ENCODE measurements around the gene STK32C. TPM values are rescaled to one million over a fixed set of nuclear protein-coding genes. Genes with fewer than 3 reads are reported as not detected.

STK32C gene
- total and polyA plus RNA-seq, 2 experiments from 2014 or later: 8.8 to 9.8 TPM

GRCh38 chr10:132241086-132241485 lies 66.7 kb downstream of the STK32C start:
- H3K9me2 ChIP-seq (ENCODE audit: insufficient read depth): no peaks in the 10 kb centered on the region
- H3K27me3 ChIP-seq (replicated peaks; ENCODE audit: insufficient read depth): no peaks in the 10 kb centered on the region
- no peaks in the 10 kb centered on the region for H3K36me3 ChIP-seq (ENCODE audit: low read depth)
- no peak overlapping the region for H3K27ac ChIP-seq
- H3K4me3 ChIP-seq: no peak overlapping the region
- no peaks in the 10 kb centered on the region for H3K4me1 ChIP-seq (ENCODE audit: insufficient read depth)
- H3K9ac ChIP-seq: no peak overlapping the region
- WGBS, 2 experiments (ENCODE audit: low coverage in 1 of 2, low lambda C conversion rate in 2 of 2, missing lambda C conversion rate in 2 of 2): 88 to 90% methylated on average over 13 of the region's 13 CpGs
- no peaks in the 10 kb centered on the region for H3K79me2 ChIP-seq (ENCODE audit: insufficient read depth)
- no peak for DNase-seq
- no peaks in the 10 kb centered on the region for H3K9me3 ChIP-seq (ENCODE audit: low read depth)
- H3K4me2 ChIP-seq (ENCODE audit: unreplicated experiment): no peak overlapping the region
- TF ChIP-seq EZH2phosphoT487 (IDR thresholded peaks at IDR 0.05; ENCODE audit: insufficient read depth, low read depth) (no peak), EZH2 (IDR thresholded peaks at IDR 0.05; ENCODE audit: insufficient read depth, poor library complexity, severe bottlenecking) (no peak)
- no peaks in the 10 kb centered on the region for H4K20me1 ChIP-seq (ENCODE audit: insufficient read depth)
- no peak overlapping the region for H2AFZ ChIP-seq
- H3F3A ChIP-seq (ENCODE audit: insufficient read depth): no peaks in the 10 kb centered on the region
- in situ Hi-C loops (cut with MboI): no loop called here

- DNase-seq: no peak
- no peaks in the 10 kb centered on the region for H3K4me1 ChIP-seq (ENCODE audit: insufficient read depth)
- no peaks in the 10 kb centered on the region for H3K79me2 ChIP-seq (ENCODE audit: insufficient read depth)
- no peaks in the 10 kb centered on the region for H4K20me1 ChIP-seq (ENCODE audit: insufficient read depth)
- no peak overlapping the region for H2AFZ ChIP-seq
- no peak overlapping the region for H3K9ac ChIP-seq
- no peak overlapping the region for H3K27ac ChIP-seq
- no peaks in the 10 kb centered on the region for H3F3A ChIP-seq (ENCODE audit: insufficient read depth)
- no peaks in the 10 kb centered on the region for H3K9me3 ChIP-seq (ENCODE audit: low read depth)
- no peak overlapping the region for H3K4me3 ChIP-seq
- H3K36me3 ChIP-seq (ENCODE audit: low read depth): no peaks in the 10 kb centered on the region
- in situ Hi-C loops (cut with MboI): no loop called here
- TF ChIP-seq EZH2phosphoT487 (IDR thresholded peaks at IDR 0.05; ENCODE audit: insufficient read depth, low read depth) (no peak), EZH2 (IDR thresholded peaks at IDR 0.05; ENCODE audit: insufficient read depth, poor library complexity, severe bottlenecking) (no peak)
- H3K9me2 ChIP-seq (ENCODE audit: insufficient read depth): no peaks in the 10 kb centered on the region
- 88 to 97% methylated on average over 4 to 16 of the region's 16 CpGs for WGBS, 2 experiments (ENCODE audit: low coverage in 1 of 2, low lambda C conversion rate in 2 of 2, missing lambda C conversion rate in 2 of 2)
- H3K27me3 ChIP-seq (replicated peaks; ENCODE audit: insufficient read depth): no peaks in the 10 kb centered on the region
- H3K4me2 ChIP-seq (ENCODE audit: unreplicated experiment): no peak overlapping the region
Measured at GRCh38 chr10:132240581-132240980, 67.2 kb downstream of the STK32C start.

GRCh38 chr10:132240156-132240555 lies 67.6 kb downstream of the STK32C start:
- no peaks in the 10 kb centered on the region for H3K9me2 ChIP-seq (ENCODE audit: insufficient read depth)
- no peaks in the 10 kb centered on the region for H3K27me3 ChIP-seq (replicated peaks; ENCODE audit: insufficient read depth)

GRCh38 chr10:132239126-132240031 lies 68.4 kb downstream of the STK32C start:
- 80 to 83% methylated on average over 26 to 29 of the region's 29 CpGs for WGBS, 2 experiments (ENCODE audit: low coverage in 1 of 2, low lambda C conversion rate in 2 of 2, missing lambda C conversion rate in 2 of 2)
- no peaks in the 10 kb centered on the region for H3K79me2 ChIP-seq (ENCODE audit: insufficient read depth)
- H3K9ac ChIP-seq: no peak overlapping the region
- no peak overlapping the region for H2AFZ ChIP-seq
- H3K36me3 ChIP-seq (ENCODE audit: low read depth): no peaks in the 10 kb centered on the region
- no peaks in the 10 kb centered on the region for H3K4me1 ChIP-seq (ENCODE audit: insufficient read depth)
- no peak for DNase-seq
- no peak overlapping the region for H3K27ac ChIP-seq
- in situ Hi-C loops (cut with MboI): no loop called here
- TF ChIP-seq EZH2 (IDR thresholded peaks at IDR 0.05; ENCODE audit: insufficient read depth, poor library complexity, severe bottlenecking) (no peak), EZH2phosphoT487 (IDR thresholded peaks at IDR 0.05; ENCODE audit: insufficient read depth, low read depth) (no peak)
- H3K4me3 ChIP-seq: no peak overlapping the region
- no peaks in the 10 kb centered on the region for H3K27me3 ChIP-seq (replicated peaks; ENCODE audit: insufficient read depth)
- no peaks in the 10 kb centered on the region for H3K9me2 ChIP-seq (ENCODE audit: insufficient read depth)
- H3F3A ChIP-seq (ENCODE audit: insufficient read depth): no peaks in the 10 kb centered on the region
- no peaks in the 10 kb centered on the region for H4K20me1 ChIP-seq (ENCODE audit: insufficient read depth)
- H3K4me2 ChIP-seq (ENCODE audit: unreplicated experiment): no peak overlapping the region
- no peaks in the 10 kb centered on the region for H3K9me3 ChIP-seq (ENCODE audit: low read depth)

More at GRCh38 chr10:132240156-132240555, 67.6 kb downstream of the STK32C start:
- in situ Hi-C loops (cut with MboI): no loop called here
- no peak overlapping the region for H2AFZ ChIP-seq
- no peak overlapping the region for H3K4me3 ChIP-seq
- no peaks in the 10 kb centered on the region for H3K36me3 ChIP-seq (ENCODE audit: low read depth)
- H3K4me1 ChIP-seq (ENCODE audit: insufficient read depth): no peaks in the 10 kb centered on the region
- no peaks in the 10 kb centered on the region for H3K79me2 ChIP-seq (ENCODE audit: insufficient read depth)
- H4K20me1 ChIP-seq (ENCODE audit: insufficient read depth): no peaks in the 10 kb centered on the region
- TF ChIP-seq EZH2phosphoT487 (IDR thresholded peaks at IDR 0.05; ENCODE audit: insufficient read depth, low read depth) (no peak), EZH2 (IDR thresholded peaks at IDR 0.05; ENCODE audit: insufficient read depth, poor library complexity, severe bottlenecking) (no peak)
- 83 to 84% methylated on average over 15 of the region's 15 CpGs for WGBS, 2 experiments (ENCODE audit: low coverage in 1 of 2, low lambda C conversion rate in 2 of 2, missing lambda C conversion rate in 2 of 2)
- no peaks in the 10 kb centered on the region for H3K9me3 ChIP-seq (ENCODE audit: low read depth)
- H3F3A ChIP-seq (ENCODE audit: insufficient read depth): no peaks in the 10 kb centered on the region
- no peak overlapping the region for H3K9ac ChIP-seq
- H3K4me2 ChIP-seq (ENCODE audit: unreplicated experiment): no peak overlapping the region
- no peak for DNase-seq
- H3K27ac ChIP-seq: no peak overlapping the region

Data from GM23248 (cell line).